Caco-2 (cell line): ENCODE measurements around the gene KCNA1. TPM values are rescaled to one million over a fixed set of nuclear protein-coding genes. Genes with fewer than 3 reads are reported as not detected.

Source experiments
- BruUV-seq: library from RNA; stranded (reverse); fragments of 400-500 nt; replicated peaks from 2 replicates; lab custom pipeline; 2021; lab: Mats Ljungman, UMichigan
- CTCF ChIA-PET: fragments of 300-600 bp; sonication (Branson Sonifier 250); formaldehyde crosslinking; loops from one replicate; lab custom pipeline; 2022; ENCODE audit warnings: antibody characterized with exemption; lab: Charles Lee
- POLR2A ChIA-PET: fragments of 300-600 bp; sonication (Branson Sonifier 250); formaldehyde crosslinking; loops from one replicate; lab custom pipeline; 2022; ENCODE audit warnings: antibody characterized with exemption; lab: Charles Lee
- DNase-seq, 2 experiments: peaks; one replicate each; pipeline versions ENCODE4 v3.0.0 to v3.0.0-alpha.2; 2020 to 2022
- H3K27me3 ChIP-seq: replicated peaks from 2 replicates; pipeline ENCODE4 v1.6.0; 2011; ENCODE audit warnings: low read length; ENCODE audit not compliant: control insufficient read depth, insufficient read depth
- H3K36me3 ChIP-seq: 2 replicates; pipeline ENCODE4 v1.5.1; 2011; ENCODE audit warnings: low read length; ENCODE audit not compliant: control insufficient read depth, insufficient read depth
- H3K4me1 ChIP-seq: fragments of 250-450 bp; sonication (Bioruptor Pico); 2 replicates; pipeline ENCODE4 v1.5.1; 2020; ENCODE audit warnings: mild to moderate bottlenecking
- H3K4me3 ChIP-seq: 2 replicates; pipeline ENCODE4 v1.5.1; 2011; ENCODE audit warnings: low read depth, mild to moderate bottlenecking, control low read depth, low read length
- H3K9me3 ChIP-seq: fragments of 250-450 bp; sonication (Bioruptor Pico); 2 replicates; pipeline ENCODE4 v1.5.1; 2020; ENCODE audit warnings: mild to moderate bottlenecking, moderate library complexity
- H3K27ac Mint-ChIP-seq: one replicate; pipeline ENCODE4 v1.8.0; 2022; ENCODE audit warnings: mixed read lengths; ENCODE audit not compliant: unreplicated experiment
- H3K27me3 Mint-ChIP-seq: one replicate; pipeline ENCODE4 v1.8.0; 2022; ENCODE audit warnings: mixed read lengths; ENCODE audit not compliant: insufficient read depth, unreplicated experiment
- H3K36me3 Mint-ChIP-seq: one replicate; pipeline ENCODE4 v1.8.0; 2022; ENCODE audit warnings: mild to moderate bottlenecking, mixed read lengths; ENCODE audit not compliant: insufficient read depth, unreplicated experiment
- H3K4me1 Mint-ChIP-seq: one replicate; pipeline ENCODE4 v1.8.0; 2022; ENCODE audit warnings: low read depth, mixed read lengths; ENCODE audit not compliant: unreplicated experiment
- H3K4me3 Mint-ChIP-seq: one replicate; pipeline ENCODE4 v1.8.0; 2022; ENCODE audit warnings: mild to moderate bottlenecking, moderate library complexity, mixed read lengths; ENCODE audit not compliant: unreplicated experiment
- H3K9me3 Mint-ChIP-seq: one replicate; pipeline ENCODE4 v1.8.0; 2022; ENCODE audit warnings: mixed read lengths; ENCODE audit not compliant: unreplicated experiment
- intact Hi-C: fragments of 100-400 bp; cut with micrococcal nuclease; formaldehyde crosslinking; loops from one replicate; pipeline ENCODE4 v1.10.0; 2022; ENCODE audit not compliant: unreplicated experiment
- total RNA-seq: library from RNA; stranded (reverse); gene quantifications from 2 replicates; pipeline ENCODE4 v1.2.3, GENCODE V29; 2022
- TF ChIP-seq, protein P1 (sequence below), 2 experiments: fragments of 200-600 bp in 1 of 2; IDR thresholded peaks; 1 replicate in 1 of 2; 2 replicates in 1 of 2; pipeline versions ENCODE4 v1.5.1 to v1.8.0; 2011 to 2022; ENCODE audit warnings: antibody characterized with exemption in 1 of 2, control low read depth in 1 of 2, inconsistent platforms in 1 of 2, low read depth in 1 of 2, low read length in 1 of 2, mild to moderate bottlenecking in 1 of 2, moderate library complexity in 1 of 2; ENCODE audit not compliant: insufficient read depth in 1 of 2, severe bottlenecking in 1 of 2, unreplicated experiment in 1 of 2

KCNA1 gene
- total RNA-seq, 1 experiment from 2014 or later: not detected

DNA sequence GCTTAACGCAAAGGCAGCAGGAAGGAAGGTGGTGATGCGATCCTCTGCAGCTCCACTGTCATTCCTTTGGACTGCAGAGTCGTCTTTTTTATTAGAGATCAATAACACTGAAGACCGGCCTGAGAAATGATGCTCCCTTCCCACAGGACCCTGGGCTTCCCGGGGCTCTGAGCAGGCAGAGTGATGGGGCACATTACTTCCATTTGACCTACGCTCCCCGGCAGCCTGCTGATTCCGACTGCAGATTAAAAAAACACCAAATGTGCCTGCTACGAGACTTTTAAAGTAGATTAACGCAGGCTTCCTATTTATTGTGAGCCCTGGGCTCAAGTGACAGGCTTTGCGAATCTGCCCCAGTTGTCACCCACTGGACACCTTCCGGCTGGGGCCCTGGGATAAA is 37.5 kb downstream of the KCNA1 start:
- TF ChIP-seq, protein P1, sequence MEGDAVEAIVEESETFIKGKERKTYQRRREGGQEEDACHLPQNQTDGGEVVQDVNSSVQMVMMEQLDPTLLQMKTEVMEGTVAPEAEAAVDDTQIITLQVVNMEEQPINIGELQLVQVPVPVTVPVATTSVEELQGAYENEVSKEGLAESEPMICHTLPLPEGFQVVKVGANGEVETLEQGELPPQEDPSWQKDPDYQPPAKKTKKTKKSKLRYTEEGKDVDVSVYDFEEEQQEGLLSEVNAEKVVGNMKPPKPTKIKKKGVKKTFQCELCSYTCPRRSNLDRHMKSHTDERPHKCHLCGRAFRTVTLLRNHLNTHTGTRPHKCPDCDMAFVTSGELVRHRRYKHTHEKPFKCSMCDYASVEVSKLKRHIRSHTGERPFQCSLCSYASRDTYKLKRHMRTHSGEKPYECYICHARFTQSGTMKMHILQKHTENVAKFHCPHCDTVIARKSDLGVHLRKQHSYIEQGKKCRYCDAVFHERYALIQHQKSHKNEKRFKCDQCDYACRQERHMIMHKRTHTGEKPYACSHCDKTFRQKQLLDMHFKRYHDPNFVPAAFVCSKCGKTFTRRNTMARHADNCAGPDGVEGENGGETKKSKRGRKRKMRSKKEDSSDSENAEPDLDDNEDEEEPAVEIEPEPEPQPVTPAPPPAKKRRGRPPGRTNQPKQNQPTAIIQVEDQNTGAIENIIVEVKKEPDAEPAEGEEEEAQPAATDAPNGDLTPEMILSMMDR (IDR thresholded peaks at IDR 0.05; ENCODE audit: insufficient read depth in 1 of 2, low read depth in 1 of 2, low read length in 1 of 2, severe bottlenecking in 1 of 2, unreplicated experiment in 1 of 2): no peak
- Mint-ChIP-seq H3K27me3 (peaks cover 33% of the 10 kb centered on the region), H3K9me3 (no peaks in the 10 kb centered on the region), H3K27ac (no peak overlapping the region), H3K36me3 (no peaks in the 10 kb centered on the region), H3K4me1 (no peaks in the 10 kb centered on the region), H3K4me3 (no peak overlapping the region)
- POLR2A ChIA-PET: no interaction called here
- intact Hi-C loops: no loop called here
- Histone ChIP-seq H3K4me1 (no peaks in the 10 kb centered on the region), H3K27me3 (peaks cover 5% of the 10 kb centered on the region), H3K4me3 (no peak overlapping the region), H3K9me3 (no peaks in the 10 kb centered on the region), H3K36me3 (no peaks in the 10 kb centered on the region)
- no TSS peak for BruUV-seq
- CTCF ChIA-PET: no interaction called here
- DNase-seq: no peak

DNA sequence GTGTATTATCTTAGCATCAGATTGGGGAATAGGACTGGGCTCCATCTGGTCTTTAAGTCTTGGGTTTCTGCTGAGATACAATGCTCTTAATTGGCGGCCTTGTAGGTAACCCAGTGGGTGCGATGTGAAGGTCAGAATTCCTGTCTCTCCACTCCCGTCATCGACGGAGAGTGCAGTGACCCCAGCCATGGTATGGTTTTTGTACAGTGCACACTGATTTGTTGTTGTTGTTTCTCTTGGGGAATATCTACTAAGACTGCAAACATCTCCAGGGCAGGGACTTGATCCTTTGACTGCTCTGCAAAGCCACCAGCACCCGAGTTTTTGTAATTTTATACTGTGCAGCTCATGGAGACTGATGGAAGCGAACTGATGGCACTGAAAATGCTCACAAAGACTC is 41.4 kb downstream of the KCNA1 start:
- Mint-ChIP-seq H3K4me1 (no peaks in the 10 kb centered on the region), H3K4me3 (no peak overlapping the region), H3K27me3 (peaks cover 46% of the 10 kb centered on the region), H3K27ac (no peak overlapping the region), H3K9me3 (no peaks in the 10 kb centered on the region), H3K36me3 (no peaks in the 10 kb centered on the region)
- TF ChIP-seq, protein P1 (IDR thresholded peaks at IDR 0.05; ENCODE audit: insufficient read depth in 1 of 2, low read depth in 1 of 2, low read length in 1 of 2, severe bottlenecking in 1 of 2, unreplicated experiment in 1 of 2): no peak
- DNase-seq: no peak
- CTCF ChIA-PET: interaction anchor here (0.8 to 1.4 kb wide), 2 partner anchors 94 to 95 kb away, joined by 3 read pairs; no protein-coding TSS in a partner anchor
- no TSS peak for BruUV-seq
- H3K36me3 ChIP-seq: no peaks in the 10 kb centered on the region
- POLR2A ChIA-PET: no interaction called here
- H3K9me3 ChIP-seq: no peaks in the 10 kb centered on the region
- no peak overlapping the region for H3K4me3 ChIP-seq
- intact Hi-C loops: loop anchor here (1.0 kb wide), 1 partner anchor 96 kb away; no protein-coding TSS in a partner anchor
- no peaks in the 10 kb centered on the region for H3K4me1 ChIP-seq
- H3K27me3 ChIP-seq: peaks cover 7% of the 10 kb centered on the region

- Histone ChIP-seq H3K9me3 (no peaks in the 10 kb centered on the region), H3K36me3 (no peaks in the 10 kb centered on the region), H3K4me1 (no peaks in the 10 kb centered on the region), H3K4me3 (no peak overlapping the region), H3K27me3 (peaks cover 7% of the 10 kb centered on the region)
- Mint-ChIP-seq H3K36me3 (no peaks in the 10 kb centered on the region), H3K4me1 (no peaks in the 10 kb centered on the region), H3K4me3 (no peak overlapping the region), H3K27me3 (peaks cover 46% of the 10 kb centered on the region), H3K27ac (no peak overlapping the region), H3K9me3 (no peaks in the 10 kb centered on the region)
- POLR2A ChIA-PET: no interaction called here
- TF ChIP-seq, protein P1 (IDR thresholded peaks at IDR 0.05; ENCODE audit: insufficient read depth in 1 of 2, low read depth in 1 of 2, low read length in 1 of 2, severe bottlenecking in 1 of 2, unreplicated experiment in 1 of 2): no peak
- no peak for DNase-seq
- BruUV-seq: no TSS peak
- CTCF ChIA-PET: interaction anchor here (0.8 to 1.4 kb wide), 2 partner anchors 94 to 96 kb away, joined by 3 read pairs; no protein-coding TSS in a partner anchor
- intact Hi-C loops: loop anchor here (1.0 kb wide), 1 partner anchor 96 kb away; no protein-coding TSS in a partner anchor
Measured at GRCh38 chr12:4951601-4952000, 41.9 kb downstream of the KCNA1 start.
